SK-N-SH treated with all-trans-retinoic acid at 6 μM for 48 hours (cell line): ENCODE results near the gene LIME1.

Experiments used
- ATAC-seq: fragments of 200-7000 bp; cut with Tn5 transposase; 3 replicates; pipeline ENCODE4 v1.9.1; 2020; ENCODE audit warnings: mild to moderate bottlenecking, moderate library complexity
- ARNTL ChIP-seq: fragments of 450-650 bp; formaldehyde crosslinking; IDR thresholded peaks from 2 replicates; pipeline ENCODE4 v1.5.0; 2020; ENCODE audit warnings: low read depth, mild to moderate bottlenecking, moderate library complexity, borderline replicate concordance
- CREB5 ChIP-seq: fragments of 250-450 bp; sonication (Bioruptor Pico); IDR thresholded peaks from 2 replicates; pipeline ENCODE4 v1.5.1; 2020; ENCODE audit warnings: low read depth, mild to moderate bottlenecking, moderate library complexity
- CSDC2 ChIP-seq: fragments of 250-450 bp; sonication (Bioruptor Pico); IDR thresholded peaks from 2 replicates; pipeline ENCODE4 v1.5.0; 2020; ENCODE audit warnings: mild to moderate bottlenecking, moderate library complexity
- CSRNP3 ChIP-seq: fragments of 250-450 bp; sonication (Bioruptor Pico); IDR thresholded peaks from 2 replicates; pipeline ENCODE4 v1.5.1; 2021; ENCODE audit warnings: mild to moderate bottlenecking, moderate library complexity
- ESRRG ChIP-seq: fragments of 250-450 bp; sonication (Bioruptor Pico); IDR thresholded peaks from 2 replicates; pipeline ENCODE4 v1.6.1; 2021; ENCODE audit warnings: mild to moderate bottlenecking
- GLIS3 ChIP-seq: fragments of 250-450 bp; sonication (Bioruptor Pico); IDR thresholded peaks from 2 replicates; pipeline ENCODE4 v1.5.0; 2020; ENCODE audit warnings: mild to moderate bottlenecking, moderate library complexity
- ISL1 ChIP-seq: fragments of 250-450 bp; sonication (Bioruptor Pico); IDR thresholded peaks from 2 replicates; pipeline ENCODE4 v2.1.2; 2022; ENCODE audit warnings: mild to moderate bottlenecking, moderate library complexity
- OSR1 ChIP-seq: fragments of 250-450 bp; sonication (Bioruptor Pico); IDR thresholded peaks from 2 replicates; pipeline ENCODE4 v1.8.0; 2022; ENCODE audit warnings: moderate library complexity, mild to moderate bottlenecking, inconsistent platforms
- PATZ1 ChIP-seq: fragments of 250-450 bp; sonication (Bioruptor Pico); IDR thresholded peaks from 2 replicates; pipeline ENCODE4 v1.8.0; 2020; ENCODE audit warnings: mild to moderate bottlenecking, moderate library complexity, borderline replicate concordance
- POU6F1 ChIP-seq: fragments of 250-450 bp; sonication (Bioruptor Pico); IDR thresholded peaks from 2 replicates; pipeline ENCODE4 v1.8.0; 2021; ENCODE audit warnings: low read depth, mild to moderate bottlenecking, moderate library complexity, borderline replicate concordance
- PPARA ChIP-seq: fragments of 250-450 bp; sonication (Bioruptor Pico); IDR thresholded peaks from 2 replicates; pipeline ENCODE4 v1.5.0; 2020; ENCODE audit warnings: mild to moderate bottlenecking, borderline replicate concordance
- RARB ChIP-seq: fragments of 250-450 bp; sonication (Bioruptor Pico); IDR thresholded peaks from 2 replicates; pipeline ENCODE4 v1.8.0; 2021; ENCODE audit warnings: mild to moderate bottlenecking, moderate library complexity
- SNAI2 ChIP-seq: fragments of 250-450 bp; sonication (Bioruptor Pico); IDR thresholded peaks from 2 replicates; pipeline ENCODE4 v1.5.0; 2020; ENCODE audit warnings: mild to moderate bottlenecking, moderate library complexity
- TCF4 ChIP-seq: fragments of 250-450 bp; sonication (Bioruptor Pico); IDR thresholded peaks from 2 replicates; pipeline ENCODE4 v1.8.0; 2021; ENCODE audit warnings: mild to moderate bottlenecking, moderate library complexity, borderline replicate concordance
- TSHZ2 ChIP-seq: fragments of 250-450 bp; sonication (Bioruptor Pico); IDR thresholded peaks from 2 replicates; pipeline ENCODE4 v1.5.0; 2020; ENCODE audit warnings: mild to moderate bottlenecking, moderate library complexity
- ZC3H10 ChIP-seq: fragments of 250-450 bp; sonication (Bioruptor Pico); IDR thresholded peaks from 2 replicates; pipeline ENCODE4 v1.5.1; 2021; ENCODE audit warnings: mild to moderate bottlenecking, moderate library complexity
- ZFP3 ChIP-seq: fragments of 250-450 bp; sonication (Bioruptor Pico); IDR thresholded peaks from 2 replicates; pipeline ENCODE4 v1.5.0; 2020; ENCODE audit warnings: mild to moderate bottlenecking, moderate library complexity
- ZFP30 ChIP-seq: fragments of 450-650 bp; formaldehyde crosslinking; IDR thresholded peaks from 2 replicates; pipeline ENCODE4 v1.5.0; 2022; ENCODE audit warnings: mild to moderate bottlenecking, moderate library complexity
- ZNF565 ChIP-seq: fragments of 450-650 bp; formaldehyde crosslinking; conservative IDR thresholded peaks from 2 replicates; pipeline ENCODE4 v1.5.0; 2020; ENCODE audit warnings: low read depth, mild to moderate bottlenecking, moderate library complexity
- ZNF70 ChIP-seq: fragments of 450-650 bp; formaldehyde crosslinking; IDR thresholded peaks from 2 replicates; pipeline ENCODE4 v1.5.0; 2020; ENCODE audit warnings: mild to moderate bottlenecking, moderate library complexity
- ZNF8 ChIP-seq: fragments of 450-650 bp; formaldehyde crosslinking; IDR thresholded peaks from 2 replicates; pipeline ENCODE4 v1.5.0; 2020; ENCODE audit warnings: mild to moderate bottlenecking, moderate library complexity

Gene LIME1

GRCh38 chr20:63731410-63731809 lies 5.1 kb upstream of the LIME1 start:
- TF ChIP-seq ZFP30 (CRISPR knock-in tag), result no peak
- TF ChIP-seq ZFP3 (CRISPR knock-in tag), result no peak
- no peak for TF ChIP-seq TSHZ2 (CRISPR knock-in tag)
- no peak for TF ChIP-seq GLIS3 (CRISPR knock-in tag)
- no peak for TF ChIP-seq SNAI2 (CRISPR knock-in tag)
- TF ChIP-seq ZNF565, result no peak
- no peak for TF ChIP-seq POU6F1 (CRISPR knock-in tag)
- TF ChIP-seq RARB (CRISPR knock-in tag), result no peak
- no peak for TF ChIP-seq ESRRG (CRISPR knock-in tag)
- TF ChIP-seq CSRNP3 (CRISPR knock-in tag), result no peak
- no peak for TF ChIP-seq ZNF8
- no peak for TF ChIP-seq ZNF70
- TF ChIP-seq CSDC2 (CRISPR knock-in tag), result no peak
- no peak for TF ChIP-seq OSR1 (CRISPR knock-in tag)
- no peak for TF ChIP-seq PPARA (CRISPR knock-in tag)
- no peak for TF ChIP-seq ZC3H10 (CRISPR knock-in tag)
- no peak for TF ChIP-seq ISL1 (CRISPR knock-in tag)
- no peak for ATAC-seq

GRCh38 chr20:63732118-63733095 lies 4.1 kb upstream of the LIME1 start:
- no peak for TF ChIP-seq ZNF70
- TF ChIP-seq CSRNP3 (CRISPR knock-in tag), result no peak
- TF ChIP-seq ESRRG (CRISPR knock-in tag), result no peak
- no peak for TF ChIP-seq ARNTL (CRISPR knock-in tag)
- no peak for TF ChIP-seq OSR1 (CRISPR knock-in tag)
- no peak for TF ChIP-seq ISL1 (CRISPR knock-in tag)
- TF ChIP-seq POU6F1 (CRISPR knock-in tag), result no peak
- no peak for TF ChIP-seq TCF4 (CRISPR knock-in tag)
- TF ChIP-seq RARB (CRISPR knock-in tag), result no peak
- no peak for TF ChIP-seq SNAI2 (CRISPR knock-in tag)
- no peak for TF ChIP-seq PATZ1 (CRISPR knock-in tag)
- no peak for TF ChIP-seq ZNF8
- TF ChIP-seq ZC3H10 (CRISPR knock-in tag), result no peak
- no peak for TF ChIP-seq ZFP3 (CRISPR knock-in tag)
- TF ChIP-seq CREB5, result no peak
- no peak for ATAC-seq
